Measurements from ENCODE around the gene DCBLD2.

Gene DCBLD2

DNA sequence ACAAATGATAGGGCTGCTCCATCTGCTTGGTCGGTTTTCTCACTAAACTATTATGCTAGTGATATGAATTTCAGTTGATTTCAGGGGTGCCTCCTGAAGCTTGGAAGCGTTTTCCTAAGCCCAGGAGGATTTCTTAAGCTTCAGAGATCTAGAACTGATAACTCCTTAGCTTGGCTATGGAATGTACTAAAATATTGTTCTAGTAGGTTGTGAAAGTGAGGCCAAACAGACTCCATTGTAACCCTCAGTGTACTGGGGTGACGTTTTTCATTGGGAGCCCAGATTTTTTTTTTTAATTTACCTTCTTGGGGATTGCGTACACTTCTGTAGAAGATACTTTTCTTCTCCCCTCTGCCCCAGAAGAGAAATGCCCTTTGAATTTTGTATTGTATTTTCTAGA is 155.4 kb downstream of the DCBLD2 start:
- Histone ChIP-seq H3K9me3 (ENCODE audit: control insufficient read depth, low read length) (no peaks in the 10 kb centered on the region), H2AFZ (no peak overlapping the region), H3K9ac (no peak overlapping the region), H3K27ac (no peak overlapping the region), H3K27me3 (ENCODE audit: control insufficient read depth, insufficient read depth, low read length) (no peaks in the 10 kb centered on the region), H3K36me3 (ENCODE audit: control insufficient read depth, insufficient read depth, low read length) (no peaks in the 10 kb centered on the region), H3K4me1 (no peaks in the 10 kb centered on the region), H3K79me2 (no peaks in the 10 kb centered on the region), H3K4me3 (ENCODE audit: low read depth, low read length) (no peak overlapping the region), H3K4me2 (ENCODE audit: low read length) (no peak overlapping the region)
- TF ChIP-seq, protein P1, sequence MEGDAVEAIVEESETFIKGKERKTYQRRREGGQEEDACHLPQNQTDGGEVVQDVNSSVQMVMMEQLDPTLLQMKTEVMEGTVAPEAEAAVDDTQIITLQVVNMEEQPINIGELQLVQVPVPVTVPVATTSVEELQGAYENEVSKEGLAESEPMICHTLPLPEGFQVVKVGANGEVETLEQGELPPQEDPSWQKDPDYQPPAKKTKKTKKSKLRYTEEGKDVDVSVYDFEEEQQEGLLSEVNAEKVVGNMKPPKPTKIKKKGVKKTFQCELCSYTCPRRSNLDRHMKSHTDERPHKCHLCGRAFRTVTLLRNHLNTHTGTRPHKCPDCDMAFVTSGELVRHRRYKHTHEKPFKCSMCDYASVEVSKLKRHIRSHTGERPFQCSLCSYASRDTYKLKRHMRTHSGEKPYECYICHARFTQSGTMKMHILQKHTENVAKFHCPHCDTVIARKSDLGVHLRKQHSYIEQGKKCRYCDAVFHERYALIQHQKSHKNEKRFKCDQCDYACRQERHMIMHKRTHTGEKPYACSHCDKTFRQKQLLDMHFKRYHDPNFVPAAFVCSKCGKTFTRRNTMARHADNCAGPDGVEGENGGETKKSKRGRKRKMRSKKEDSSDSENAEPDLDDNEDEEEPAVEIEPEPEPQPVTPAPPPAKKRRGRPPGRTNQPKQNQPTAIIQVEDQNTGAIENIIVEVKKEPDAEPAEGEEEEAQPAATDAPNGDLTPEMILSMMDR (IDR thresholded peaks at IDR 0.05) = no peak
